SH-SY5Y (cell line): ENCODE results near the gene APH1B.

Experiments used
- GATA2 ChIP-seq: IDR thresholded peaks from 2 replicates; pipeline ENCODE4 v1.6.1; 2011; ENCODE audit warnings: mild to moderate bottlenecking, low read depth, low read length
- GATA3 ChIP-seq: IDR thresholded peaks from 2 replicates; pipeline ENCODE4 v1.6.1; 2011; ENCODE audit warnings: low read depth, mild to moderate bottlenecking, low read length, moderate library complexity

DNA sequence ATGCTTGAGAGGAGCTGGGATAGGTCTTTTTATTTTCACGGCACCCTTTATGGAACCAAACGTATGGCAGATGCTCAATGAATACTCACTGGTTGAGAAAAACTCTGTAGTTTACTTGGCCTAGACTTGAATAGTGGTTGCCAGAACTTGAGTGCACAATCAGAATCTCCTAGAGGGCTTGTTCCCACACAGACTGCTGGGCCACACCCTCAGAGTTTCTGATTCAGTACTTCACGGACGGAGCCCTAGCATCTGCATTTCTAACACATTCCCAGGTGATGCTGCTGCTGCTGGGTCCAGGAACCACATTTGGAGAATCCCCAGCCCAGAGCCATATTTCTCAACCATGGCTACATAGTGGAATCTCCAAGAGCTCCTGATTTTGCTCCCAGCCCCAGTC lies 79.7 kb downstream of the APH1B start:
- TF ChIP-seq GATA2 (no peak), GATA3 (no peak)
